Activated T-helper 17 cell treated with anti-CD3 and anti-CD28 coated beads, Interleukin-2, amount 50 U/mL, for 72 hours (primary cell): ENCODE results near the gene PAK1. TPM values are rescaled to one million over a fixed set of nuclear protein-coding genes. Genes with fewer than 3 reads are reported as not detected.
"Not testable (repeated sequence)": the region's sequence is repeated elsewhere in the genome, so short reads cannot be mapped to it uniquely, and the experiment has no call there.

Experiments used
- ATAC-seq: fragments of 150-1000 bp; cut with Tn5 transposase; replicated peaks from 2 replicates; pipeline ENCODE4 v1.10.0; 2021; ENCODE audit warnings: mild to moderate bottlenecking, moderate library complexity
- H3K27ac Mint-ChIP-seq: one replicate; pipeline ENCODE4 v1.8.0; 2022; ENCODE audit warnings: mixed read lengths
- H3K27me3 Mint-ChIP-seq: one replicate; pipeline ENCODE4 v1.8.0; 2022; ENCODE audit warnings: mixed read lengths
- H3K36me3 Mint-ChIP-seq: one replicate; pipeline ENCODE4 v1.8.0; 2022; ENCODE audit warnings: low read depth, mild to moderate bottlenecking, mixed read lengths
- H3K4me1 Mint-ChIP-seq: one replicate; pipeline ENCODE4 v1.8.0; 2022; ENCODE audit warnings: mixed read lengths
- H3K4me3 Mint-ChIP-seq: one replicate; pipeline ENCODE4 v1.8.0; 2022; ENCODE audit warnings: mild to moderate bottlenecking, mixed read lengths
- H3K9me3 Mint-ChIP-seq: one replicate; pipeline ENCODE4 v1.8.0; 2022; ENCODE audit warnings: mixed read lengths
- total RNA-seq, 2 donors: library from RNA; stranded (reverse); gene quantifications; one replicate each; pipeline ENCODE4 v1.2.3, GENCODE V29; 2022

PAK1 gene
- total RNA-seq, 2 donors from 2014 or later, result 26.2 to 42.0 TPM

- ATAC-seq, result no peak
- Mint-ChIP-seq H3K4me3 (no peak overlapping the region), H3K4me1 (no peaks in the 10 kb centered on the region), H3K27ac (no peak overlapping the region), H3K27me3 (no peaks in the 10 kb centered on the region), H3K36me3 (peaks cover 5% of the 10 kb centered on the region), H3K9me3 (no peaks in the 10 kb centered on the region)
Measured at GRCh38 chr11:77395460-77396173, 78.3 kb downstream of the PAK1 start.

DNA sequence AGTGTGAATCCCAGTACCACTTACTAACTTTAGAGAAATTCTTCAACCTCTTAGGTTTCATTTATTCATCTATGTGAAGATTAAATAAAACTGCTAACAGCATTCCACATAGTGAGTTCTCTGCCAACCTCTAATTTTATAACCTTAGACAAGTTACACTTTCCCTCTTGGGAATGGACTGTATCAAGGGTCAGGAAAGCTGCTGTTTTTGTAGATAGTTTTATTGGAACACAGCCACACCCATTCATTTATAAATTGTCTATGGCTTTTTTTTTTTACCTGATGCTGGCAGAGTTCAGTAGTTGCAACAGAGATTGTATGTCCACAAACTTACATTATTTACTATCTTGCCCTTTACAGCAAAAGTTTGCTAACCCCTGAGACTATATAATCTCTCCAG lies 81.1 kb downstream of the PAK1 start:
- no peak for ATAC-seq
- peaks cover 10% of the 10 kb centered on the region for H3K36me3 Mint-ChIP-seq
- H3K9me3 Mint-ChIP-seq, result no peaks in the 10 kb centered on the region
- no peak overlapping the region for H3K4me3 Mint-ChIP-seq
- H3K27ac Mint-ChIP-seq, result no peak overlapping the region
- H3K4me1 Mint-ChIP-seq, result no peaks in the 10 kb centered on the region
- H3K27me3 Mint-ChIP-seq, result no peaks in the 10 kb centered on the region

DNA sequence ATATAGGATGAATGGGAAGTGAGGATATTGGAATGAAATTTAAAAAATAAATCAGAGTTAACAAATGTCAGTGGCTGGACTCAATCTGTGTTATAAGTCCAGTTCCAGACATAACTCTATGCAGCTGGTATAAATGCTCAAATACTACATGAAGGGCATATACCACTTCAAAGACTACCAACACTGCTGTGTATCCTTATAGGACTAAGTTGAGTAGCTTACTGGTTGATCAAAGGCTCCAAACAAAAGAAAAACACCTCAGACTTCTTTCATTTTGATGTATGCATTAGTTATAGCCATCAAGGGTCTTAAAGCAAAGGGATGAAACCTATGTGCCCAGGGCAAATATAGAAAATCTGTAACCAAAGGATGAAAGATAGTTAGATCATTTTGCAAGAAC lies 86.2 kb downstream of the PAK1 start:
- H3K36me3 Mint-ChIP-seq, result peaks cover 10% of the 10 kb centered on the region
- H3K27ac Mint-ChIP-seq, result no peak overlapping the region
- no peaks in the 10 kb centered on the region for H3K27me3 Mint-ChIP-seq
- H3K4me1 Mint-ChIP-seq, result no peaks in the 10 kb centered on the region
- H3K9me3 Mint-ChIP-seq, result no peaks in the 10 kb centered on the region
- H3K4me3 Mint-ChIP-seq, result no peak overlapping the region
- ATAC-seq, result no peak

DNA sequence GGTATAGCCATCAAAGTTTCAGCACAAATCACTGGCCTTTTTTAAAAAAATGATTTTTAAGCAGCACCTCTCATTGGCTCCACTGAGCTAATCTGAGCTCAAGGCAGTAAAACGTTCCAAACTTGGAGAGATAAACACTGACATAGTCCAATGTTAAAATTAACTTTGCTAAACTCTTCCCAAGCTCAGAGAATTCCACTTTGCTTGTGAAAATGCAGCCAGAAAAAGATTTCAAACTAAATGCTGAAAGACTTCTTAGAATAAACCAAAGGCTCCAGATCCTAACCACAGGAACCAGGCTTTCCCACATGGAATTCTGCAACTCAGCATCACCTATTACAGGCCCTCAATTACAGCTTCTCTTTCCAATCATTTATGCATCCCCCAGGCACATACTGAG lies 87.7 kb downstream of the PAK1 start:
- ATAC-seq, result no peak
- Mint-ChIP-seq H3K36me3 (peaks cover 6% of the 10 kb centered on the region), H3K9me3 (no peaks in the 10 kb centered on the region), H3K4me1 (no peaks in the 10 kb centered on the region), H3K27me3 (no peaks in the 10 kb centered on the region), H3K27ac (no peak overlapping the region), H3K4me3 (no peak overlapping the region)

- not testable (repeated sequence) for H3K36me3 Mint-ChIP-seq, H3K4me3 Mint-ChIP-seq, H3K27me3 Mint-ChIP-seq, ATAC-seq, H3K9me3 Mint-ChIP-seq, H3K4me1 Mint-ChIP-seq, H3K27ac Mint-ChIP-seq
Measured at GRCh38 chr11:77385255-77385771, 88.6 kb downstream of the PAK1 start.

DNA sequence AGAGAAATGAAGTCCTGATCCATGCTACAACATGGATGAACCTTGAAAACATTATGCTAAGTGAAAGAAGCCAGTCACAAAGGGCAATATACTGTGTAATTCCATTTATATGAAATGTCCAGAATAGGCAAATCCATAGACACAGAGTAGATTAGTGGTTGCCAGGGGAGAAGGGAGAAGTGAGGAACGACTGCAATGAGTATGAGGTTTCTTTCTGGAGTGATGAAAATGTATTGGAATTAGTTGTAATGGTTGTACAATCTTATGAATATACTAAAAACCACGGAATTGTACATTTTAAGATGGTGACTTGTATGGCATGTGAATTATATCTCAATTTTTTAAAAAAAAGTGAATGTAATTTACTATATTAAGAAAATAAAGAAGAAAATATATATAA lies 89.3 kb downstream of the PAK1 start:
- H3K4me1 Mint-ChIP-seq, result no peaks in the 10 kb centered on the region
- ATAC-seq, result no peak
- no peak overlapping the region for H3K4me3 Mint-ChIP-seq
- H3K27me3 Mint-ChIP-seq, result no peaks in the 10 kb centered on the region
- no peak overlapping the region for H3K27ac Mint-ChIP-seq
- H3K9me3 Mint-ChIP-seq, result no peaks in the 10 kb centered on the region
- peaks cover 7% of the 10 kb centered on the region for H3K36me3 Mint-ChIP-seq

DNA sequence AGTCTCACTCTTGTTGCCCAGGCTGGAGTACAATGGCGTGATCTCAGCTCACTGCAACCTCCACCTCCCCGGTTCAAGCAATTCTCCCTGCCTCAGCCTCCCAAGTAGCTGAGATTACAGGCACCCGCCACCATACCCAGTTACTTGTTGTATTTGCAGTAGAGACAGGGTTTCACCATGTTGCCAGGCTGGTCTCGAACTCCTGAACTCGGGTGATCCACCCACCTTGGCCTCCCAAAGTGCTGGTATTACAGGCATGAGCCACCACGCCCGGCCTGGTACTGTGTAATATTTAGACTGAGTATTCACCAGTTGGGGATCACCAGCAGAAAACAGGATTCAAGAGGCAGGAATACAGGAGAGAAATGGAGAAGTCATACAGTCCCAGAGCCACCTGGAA lies 90.5 kb downstream of the PAK1 start:
- H3K36me3 Mint-ChIP-seq, result peaks cover 11% of the 10 kb centered on the region
- H3K27me3 Mint-ChIP-seq, H3K4me1 Mint-ChIP-seq: not testable (repeated sequence)

GRCh38 chr11:77381729-77382665 lies 91.9 kb downstream of the PAK1 start:
- H3K27me3 Mint-ChIP-seq, result no peaks in the 10 kb centered on the region
- no peaks in the 10 kb centered on the region for H3K4me1 Mint-ChIP-seq
- H3K36me3 Mint-ChIP-seq, result peaks cover 11% of the 10 kb centered on the region
- no peaks in the 10 kb centered on the region for H3K9me3 Mint-ChIP-seq
- no peak overlapping the region for H3K27ac Mint-ChIP-seq
- ATAC-seq, result no peak
- H3K4me3 Mint-ChIP-seq, result no peak overlapping the region

More for the DNA sequence above, 90.5 kb downstream of the PAK1 start:
- ATAC-seq, H3K9me3 Mint-ChIP-seq, H3K4me3 Mint-ChIP-seq, H3K27ac Mint-ChIP-seq: not testable (repeated sequence)

- Mint-ChIP-seq H3K4me3 (no peak overlapping the region), H3K36me3 (peaks cover 11% of the 10 kb centered on the region), H3K9me3 (no peaks in the 10 kb centered on the region), H3K4me1 (no peaks in the 10 kb centered on the region), H3K27ac (no peak overlapping the region), H3K27me3 (no peaks in the 10 kb centered on the region)
- ATAC-seq, result no peak
Measured at GRCh38 chr11:77379934-77380333, 94.0 kb downstream of the PAK1 start.

- no peaks in the 10 kb centered on the region for H3K9me3 Mint-ChIP-seq
- no peak overlapping the region for H3K27ac Mint-ChIP-seq
- no peaks in the 10 kb centered on the region for H3K4me1 Mint-ChIP-seq
- no peak for ATAC-seq
- H3K27me3 Mint-ChIP-seq, result no peaks in the 10 kb centered on the region
- peaks cover 15% of the 10 kb centered on the region for H3K36me3 Mint-ChIP-seq
- H3K4me3 Mint-ChIP-seq, result no peak overlapping the region
Measured at GRCh38 chr11:77379253-77379652, 94.6 kb downstream of the PAK1 start.

DNA sequence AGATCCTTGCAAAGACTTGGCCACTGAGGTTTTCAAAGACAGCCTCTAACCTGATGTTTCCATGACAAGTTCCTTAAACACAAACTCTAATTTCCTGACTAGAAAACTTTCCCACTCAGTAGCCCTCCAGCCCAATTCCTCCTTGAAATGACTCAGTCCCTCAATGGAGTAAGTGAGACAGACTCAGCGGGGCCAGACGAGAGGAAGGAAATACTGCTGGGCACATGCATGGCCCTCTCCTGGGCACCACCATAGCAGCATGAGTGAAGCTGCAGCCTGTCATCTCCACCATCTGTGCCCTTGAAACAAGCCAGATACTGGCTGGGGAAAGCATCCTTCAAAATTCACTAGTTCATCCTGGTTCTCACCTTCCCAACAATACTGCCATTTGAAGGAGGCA lies 96.2 kb downstream of the PAK1 start:
- Mint-ChIP-seq H3K27ac (no peak overlapping the region), H3K9me3 (no peaks in the 10 kb centered on the region), H3K36me3 (peaks cover 31% of the 10 kb centered on the region), H3K4me1 (no peaks in the 10 kb centered on the region), H3K4me3 (no peak overlapping the region), H3K27me3 (no peaks in the 10 kb centered on the region)
- no peak for ATAC-seq

DNA sequence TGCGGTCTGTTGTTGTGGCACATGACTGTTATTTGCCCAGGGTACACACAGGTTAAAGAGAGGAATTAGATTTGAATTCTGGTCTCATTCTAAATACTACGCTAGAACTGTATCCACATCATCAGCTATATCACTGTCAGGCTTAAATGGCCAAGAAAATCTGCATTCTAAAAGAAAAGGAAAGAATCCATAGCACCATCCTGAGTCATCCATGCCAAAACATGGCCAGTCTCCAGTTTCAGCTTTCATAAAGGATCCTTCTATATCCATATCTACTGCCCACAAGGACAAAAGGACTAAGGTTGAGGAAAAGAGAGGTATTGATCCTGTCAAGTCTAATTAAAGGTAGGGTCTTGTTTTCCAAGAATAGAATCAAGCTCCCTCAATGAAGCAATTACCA lies 98.8 kb downstream of the PAK1 start:
- no peak overlapping the region for H3K27ac Mint-ChIP-seq
- peaks cover 31% of the 10 kb centered on the region for H3K36me3 Mint-ChIP-seq
- no peak for ATAC-seq
- no peak overlapping the region for H3K4me3 Mint-ChIP-seq
- H3K9me3 Mint-ChIP-seq, result no peaks in the 10 kb centered on the region
- H3K27me3 Mint-ChIP-seq, result no peaks in the 10 kb centered on the region
- no peaks in the 10 kb centered on the region for H3K4me1 Mint-ChIP-seq

DNA sequence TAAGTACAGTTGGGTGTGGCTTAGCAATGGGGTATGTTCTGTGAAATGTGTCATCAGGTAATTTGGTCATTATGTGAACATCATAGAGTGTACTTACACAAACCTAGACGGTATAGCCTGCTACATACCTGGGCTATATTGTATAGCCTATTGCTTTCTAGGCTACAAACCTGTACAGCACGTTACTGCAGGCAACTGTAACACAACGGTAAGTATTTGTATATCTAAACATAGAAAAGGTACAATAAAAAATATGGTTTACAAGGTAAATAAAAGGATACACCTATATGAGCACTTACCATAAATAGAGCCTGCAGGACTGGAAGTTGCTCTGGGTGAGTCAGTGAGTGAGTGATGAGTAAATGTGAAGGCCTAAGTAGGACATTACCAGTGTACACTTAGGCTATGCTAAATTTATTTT lies 99.3 kb downstream of the PAK1 start:
- Mint-ChIP-seq H3K9me3 (no peaks in the 10 kb centered on the region), H3K4me1 (no peaks in the 10 kb centered on the region), H3K27me3 (no peaks in the 10 kb centered on the region), H3K4me3 (no peak overlapping the region), H3K27ac (no peak overlapping the region), H3K36me3 (peaks cover 30% of the 10 kb centered on the region)
- no peak for ATAC-seq

DNA sequence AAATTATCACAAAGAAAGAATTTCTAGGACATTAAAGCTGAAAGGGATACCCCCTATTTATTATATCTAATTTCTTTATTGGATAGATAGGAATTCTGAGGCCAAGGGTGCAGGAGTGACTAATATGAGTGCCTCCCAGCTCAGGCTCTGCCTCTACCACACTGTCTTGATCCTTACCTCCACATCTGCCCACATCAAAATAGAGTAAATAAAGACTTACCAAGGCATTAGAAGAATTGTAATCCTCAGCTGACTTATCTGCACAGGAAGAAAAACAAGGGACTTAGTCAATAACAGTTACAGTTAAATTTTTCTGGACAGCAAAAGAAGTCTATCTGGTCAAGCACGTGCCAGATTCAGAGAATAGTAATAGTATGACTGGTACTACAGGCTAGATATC lies 99.8 kb downstream of the PAK1 start:
- peaks cover 25% of the 10 kb centered on the region for H3K36me3 Mint-ChIP-seq
- ATAC-seq, result no peak
- H3K9me3 Mint-ChIP-seq, result no peaks in the 10 kb centered on the region
- H3K27me3 Mint-ChIP-seq, result no peaks in the 10 kb centered on the region
- H3K4me1 Mint-ChIP-seq, result no peaks in the 10 kb centered on the region
- no peak overlapping the region for H3K4me3 Mint-ChIP-seq
- H3K27ac Mint-ChIP-seq, result no peak overlapping the region

- no peaks in the 10 kb centered on the region for H3K4me1 Mint-ChIP-seq
- no peak for ATAC-seq
- H3K27me3 Mint-ChIP-seq, result no peaks in the 10 kb centered on the region
- H3K9me3 Mint-ChIP-seq, result no peaks in the 10 kb centered on the region
- peaks cover 20% of the 10 kb centered on the region for H3K36me3 Mint-ChIP-seq
- no peak overlapping the region for H3K4me3 Mint-ChIP-seq
- no peak overlapping the region for H3K27ac Mint-ChIP-seq
Measured at GRCh38 chr11:77372726-77373125, 101.2 kb downstream of the PAK1 start.
